Esophagus squamous epithelium (tissue), 5 donors: ENCODE measurements around the gene PERM1. TPM values are rescaled to one million over a fixed set of nuclear protein-coding genes. Genes with fewer than 3 reads are reported as not detected.

Source experiments
- DNase-seq: peaks from one replicate; lab custom pipeline; 2025; lab: John Stamatoyannopoulos, UW
- H3K27ac ChIP-seq, 4 donors: fragments of 200-600 bp; sonication (generic); one replicate each; pipeline ENCODE4 v1.5.1; 2016 to 2019; ENCODE audit warnings: mild to moderate bottlenecking in 1 of 4
- H3K27me3 ChIP-seq, 4 donors: fragments of 200-600 bp; sonication (generic); 1 replicate in 3 of 4; 2 replicates in 1 of 4; pipeline versions ENCODE4 v1.5.1 to v1.6.0; 2017 to 2021; ENCODE audit warnings: antibody characterized with exemption in 1 of 4
- H3K36me3 ChIP-seq, 3 donors: fragments of 200-600 bp; sonication (generic); one replicate each; pipeline ENCODE4 v1.5.1; 2016 to 2019
- H3K4me1 ChIP-seq, 3 donors: fragments of 200-600 bp; sonication (generic); one replicate each; pipeline ENCODE4 v1.5.1; 2017 to 2019
- H3K4me3 ChIP-seq, 4 donors: fragments of 200-600 bp; sonication (generic); 1 replicate in 3 of 4; 2 replicates in 1 of 4; pipeline ENCODE4 v1.5.1; 2016 to 2019; ENCODE audit warnings: mild to moderate bottlenecking in 2 of 4, moderate library complexity in 1 of 4
- H3K9me3 ChIP-seq, 3 donors: fragments of 200-600 bp; sonication (generic); one replicate each; pipeline ENCODE4 v1.5.1; 2016 to 2019
- POLR2A ChIP-seq, 4 donors: fragments of 450-650 bp; IDR thresholded peaks; one replicate each; pipeline ENCODE4 v1.6.1; 2017; ENCODE audit warnings: antibody characterized with exemption in 4 of 4, mild to moderate bottlenecking in 4 of 4, moderate library complexity in 3 of 4
- WGBS, 2 donors: methylation state at CpG; one replicate each; pipeline ENCODE4 v1.1.5; 2018; 5-methylcytosine and 5-hydroxymethylcytosine counted together
- intact Hi-C: fragments of 100-400 bp; cut with DNase I; formaldehyde crosslinking; loops from one replicate; pipeline ENCODE4 v1.15.0; 2022
- total RNA-seq, 4 donors: library from RNA; depleted of rRNA; stranded (reverse); fragments of >200 nt; gene quantifications; one replicate each; pipeline ENCODE4 v1.1.0, GENCODE V29; 2016
- TF ChIP-seq, protein P1 (sequence below), 6 experiments: fragments of 450-650 bp in 4 of 6; fragments of 200-600 bp in 2 of 6; sonication (generic) in 2 of 6; IDR thresholded peaks; one replicate each; pipeline ENCODE4 v1.5.1; 2016 to 2019; ENCODE audit warnings: antibody characterized with exemption in 6 of 6, mild to moderate bottlenecking in 4 of 6, moderate library complexity in 4 of 6
- donor health status: DM: yes; HTN: yes; CAD: no.

PERM1 gene
- total RNA-seq, 4 donors from 2014 or later, result not detected

DNA sequence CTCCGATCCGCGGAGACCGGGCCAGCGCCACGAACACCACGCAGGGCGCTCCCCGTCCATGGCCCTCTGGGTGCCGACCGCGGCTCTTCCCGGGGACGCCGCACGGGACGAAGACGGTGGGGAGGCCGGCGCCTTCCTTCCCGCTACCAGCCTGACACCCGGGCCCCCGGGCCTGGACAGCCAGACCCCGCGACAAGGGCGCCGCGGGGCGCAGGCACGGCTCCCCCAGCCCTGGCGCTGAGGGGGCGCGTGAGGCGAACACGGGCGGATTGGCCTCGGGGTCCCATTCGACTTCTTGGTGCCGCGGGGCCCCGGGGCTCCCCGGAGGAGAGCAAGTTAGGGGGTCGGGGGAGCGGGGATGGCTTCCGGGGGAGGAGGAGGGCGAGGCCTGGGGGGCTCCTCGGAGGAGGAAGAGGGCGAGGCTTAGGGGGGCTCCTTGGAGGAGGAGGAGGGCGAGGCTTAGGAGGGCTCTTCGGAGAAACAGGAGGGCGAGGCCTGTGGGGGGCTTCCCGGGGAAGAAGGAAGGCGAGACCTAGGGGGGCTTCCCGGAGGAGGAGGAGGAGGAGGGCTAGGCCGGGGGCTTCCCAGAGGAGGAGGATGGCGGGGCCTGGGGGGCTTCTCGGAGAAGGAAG, 22.0 kb downstream of the PERM1 start:
- no peak for TF ChIP-seq POLR2A (IDR thresholded peaks at IDR 0.05)
- TF ChIP-seq, protein P1, sequence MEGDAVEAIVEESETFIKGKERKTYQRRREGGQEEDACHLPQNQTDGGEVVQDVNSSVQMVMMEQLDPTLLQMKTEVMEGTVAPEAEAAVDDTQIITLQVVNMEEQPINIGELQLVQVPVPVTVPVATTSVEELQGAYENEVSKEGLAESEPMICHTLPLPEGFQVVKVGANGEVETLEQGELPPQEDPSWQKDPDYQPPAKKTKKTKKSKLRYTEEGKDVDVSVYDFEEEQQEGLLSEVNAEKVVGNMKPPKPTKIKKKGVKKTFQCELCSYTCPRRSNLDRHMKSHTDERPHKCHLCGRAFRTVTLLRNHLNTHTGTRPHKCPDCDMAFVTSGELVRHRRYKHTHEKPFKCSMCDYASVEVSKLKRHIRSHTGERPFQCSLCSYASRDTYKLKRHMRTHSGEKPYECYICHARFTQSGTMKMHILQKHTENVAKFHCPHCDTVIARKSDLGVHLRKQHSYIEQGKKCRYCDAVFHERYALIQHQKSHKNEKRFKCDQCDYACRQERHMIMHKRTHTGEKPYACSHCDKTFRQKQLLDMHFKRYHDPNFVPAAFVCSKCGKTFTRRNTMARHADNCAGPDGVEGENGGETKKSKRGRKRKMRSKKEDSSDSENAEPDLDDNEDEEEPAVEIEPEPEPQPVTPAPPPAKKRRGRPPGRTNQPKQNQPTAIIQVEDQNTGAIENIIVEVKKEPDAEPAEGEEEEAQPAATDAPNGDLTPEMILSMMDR (IDR thresholded peaks at IDR 0.05), result no peak
- intact Hi-C loops, result no loop called here
- peaks cover 18 to 51% (median 30%) of the 10 kb centered on the region in 3 donors for H3K36me3 ChIP-seq
- 16 to 26% methylated on average over 7 to 8 of the region's 57 CpGs for WGBS, 2 donors
- H3K4me3 ChIP-seq, result peak overlapping the region; percentile 80 to 99 (median 90)
- DNase-seq, result no peak
- peak overlapping the region; percentile 55 to 79 (median 66) for H3K27ac ChIP-seq
- peaks cover 0 to 6% (median 0%) of the 10 kb centered on the region in 4 donors for H3K27me3 ChIP-seq
- H3K9me3 ChIP-seq, result no peaks in the 10 kb centered on the region
- peaks cover 26 to 63% (median 35%) of the 10 kb centered on the region in 3 donors for H3K4me1 ChIP-seq

GRCh38 chr1:958823-959730, 22.8 kb downstream of the PERM1 start, which contains the start of gene NOC2L:
Gene NOC2L, minus strand, starts transcription at chr1:959256. Its CDS starts 16 bp downstream, at chr1:959240.
- H3K27me3 ChIP-seq, result peaks cover 0 to 6% (median 0%) of the 10 kb centered on the region in 4 donors
- peak in 2 of 4 donors; percentile 13 to 43 for TF ChIP-seq POLR2A (IDR thresholded peaks at IDR 0.05)
- TF ChIP-seq, protein P1 (IDR thresholded peaks at IDR 0.05), result peak in 1 of 6 experiments; percentile 14
- H3K27ac ChIP-seq, result peak within 1 kb of the TSS; percentile 70 to 83 (median 78)
- WGBS, 2 donors, result 0% methylated on average over 3 to 9 of the region's 101 CpGs
- H3K36me3 ChIP-seq, result peaks cover 26 to 57% (median 37%) of the 10 kb centered on the region in 3 donors
- H3K4me3 ChIP-seq, result peak within 1 kb of the TSS; percentile 80 to 99 (median 90)
- H3K9me3 ChIP-seq, result no peaks in the 10 kb centered on the region
- DNase-seq, result peak; percentile 41
- intact Hi-C loops, result no loop called here
- H3K4me1 ChIP-seq, result peaks cover 26 to 63% (median 35%) of the 10 kb centered on the region in 3 donors

GRCh38 chr1:956636-957035, 25.3 kb downstream of the PERM1 start:
- intact Hi-C loops, result no loop called here

GRCh38 chr1:955474-955873, 26.4 kb downstream of the PERM1 start:
- Histone ChIP-seq H3K36me3 (peaks cover 57 to 68% (median 58%) of the 10 kb centered on the region in 3 donors), H3K4me3 (no peak overlapping the region), H3K9me3 (no peaks in the 10 kb centered on the region), H3K4me1 (peaks cover 22 to 36% (median 29%) of the 10 kb centered on the region in 3 donors), H3K27me3 (peaks cover 0 to 6% (median 0%) of the 10 kb centered on the region in 4 donors), H3K27ac (no peak overlapping the region)
- intact Hi-C loops, result no loop called here
- 77 to 82% methylated on average over 6 of the region's 6 CpGs for WGBS, 2 donors
- TF ChIP-seq, protein P1 (IDR thresholded peaks at IDR 0.05), result no peak
- no peak for TF ChIP-seq POLR2A (IDR thresholded peaks at IDR 0.05)
- DNase-seq, result no peak

More at GRCh38 chr1:956636-957035, 25.3 kb downstream of the PERM1 start:
- DNase-seq, result no peak
- H3K36me3 ChIP-seq, result peaks cover 49 to 57% (median 51%) of the 10 kb centered on the region in 3 donors
- H3K4me3 ChIP-seq, result no peak overlapping the region
- H3K9me3 ChIP-seq, result no peaks in the 10 kb centered on the region
- H3K4me1 ChIP-seq, result peaks cover 26 to 45% (median 35%) of the 10 kb centered on the region in 3 donors
- TF ChIP-seq POLR2A (IDR thresholded peaks at IDR 0.05), result no peak
- TF ChIP-seq, protein P1 (IDR thresholded peaks at IDR 0.05), result no peak
- H3K27me3 ChIP-seq, result peaks cover 0 to 6% (median 0%) of the 10 kb centered on the region in 4 donors
- H3K27ac ChIP-seq, result no peak overlapping the region
- 72 to 92% methylated on average over 4 of the region's 11 CpGs for WGBS, 2 donors
